Uterus (tissue), 2 donors: ENCODE results near the gene TMEM106C.

Source experiments
- POLR2A ChIP-seq, 2 donors: fragments of 450-650 bp; IDR thresholded peaks; one replicate each; pipeline ENCODE4 v1.6.1; 2016; ENCODE audit warnings: antibody characterized with exemption in 2 of 2, mild to moderate bottlenecking in 1 of 2, moderate library complexity in 1 of 2
- TF ChIP-seq, protein P1 (sequence below), 4 experiments: fragments of 200-600 bp in 2 of 4; fragments of 450-650 bp in 2 of 4; sonication (generic) in 2 of 4; IDR thresholded peaks; one replicate each; pipeline ENCODE4 v1.5.1; 2016 to 2019; ENCODE audit warnings: antibody characterized with exemption in 4 of 4, mild to moderate bottlenecking in 2 of 4, moderate library complexity in 1 of 4

DNA sequence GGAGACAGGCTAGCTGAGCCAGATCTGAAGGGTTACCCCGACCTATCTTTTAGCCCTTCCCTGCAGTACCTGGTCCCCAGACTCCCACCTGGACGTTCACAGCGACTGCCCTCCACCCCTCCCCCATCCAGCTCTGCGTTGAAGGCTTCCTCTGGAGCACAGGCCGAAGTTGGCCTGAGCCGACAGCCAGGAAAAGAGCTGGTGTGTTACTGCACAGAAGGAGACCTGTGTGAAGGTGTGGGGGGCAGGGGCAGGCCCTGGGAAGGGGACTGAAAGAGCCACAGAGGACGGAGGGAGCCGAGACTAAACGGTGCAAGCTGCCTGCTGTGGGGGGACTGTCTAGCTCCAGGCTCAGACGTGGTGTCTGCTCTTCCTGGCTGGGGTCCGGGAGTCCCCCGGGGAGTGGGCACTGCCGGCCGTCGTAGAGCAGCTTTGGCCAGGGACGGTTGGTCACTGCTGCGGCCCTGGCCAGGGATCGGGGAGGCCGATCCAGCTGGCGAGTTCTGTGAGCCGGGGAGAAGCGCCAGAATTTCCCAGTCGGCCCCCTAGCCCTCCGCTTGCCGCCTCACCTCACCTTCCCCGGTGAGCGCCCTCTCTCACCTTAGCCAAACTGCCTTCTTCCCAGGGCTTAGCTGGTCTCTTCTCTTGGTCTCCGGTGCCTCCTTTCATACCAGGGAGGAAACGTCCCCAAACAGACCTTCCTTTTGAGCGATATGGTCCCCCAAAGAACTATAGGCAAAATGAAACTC, 41.8 kb downstream of the TMEM106C start:
- TF ChIP-seq, protein P1, sequence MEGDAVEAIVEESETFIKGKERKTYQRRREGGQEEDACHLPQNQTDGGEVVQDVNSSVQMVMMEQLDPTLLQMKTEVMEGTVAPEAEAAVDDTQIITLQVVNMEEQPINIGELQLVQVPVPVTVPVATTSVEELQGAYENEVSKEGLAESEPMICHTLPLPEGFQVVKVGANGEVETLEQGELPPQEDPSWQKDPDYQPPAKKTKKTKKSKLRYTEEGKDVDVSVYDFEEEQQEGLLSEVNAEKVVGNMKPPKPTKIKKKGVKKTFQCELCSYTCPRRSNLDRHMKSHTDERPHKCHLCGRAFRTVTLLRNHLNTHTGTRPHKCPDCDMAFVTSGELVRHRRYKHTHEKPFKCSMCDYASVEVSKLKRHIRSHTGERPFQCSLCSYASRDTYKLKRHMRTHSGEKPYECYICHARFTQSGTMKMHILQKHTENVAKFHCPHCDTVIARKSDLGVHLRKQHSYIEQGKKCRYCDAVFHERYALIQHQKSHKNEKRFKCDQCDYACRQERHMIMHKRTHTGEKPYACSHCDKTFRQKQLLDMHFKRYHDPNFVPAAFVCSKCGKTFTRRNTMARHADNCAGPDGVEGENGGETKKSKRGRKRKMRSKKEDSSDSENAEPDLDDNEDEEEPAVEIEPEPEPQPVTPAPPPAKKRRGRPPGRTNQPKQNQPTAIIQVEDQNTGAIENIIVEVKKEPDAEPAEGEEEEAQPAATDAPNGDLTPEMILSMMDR (IDR thresholded peaks at IDR 0.05), result no peak
- TF ChIP-seq POLR2A (IDR thresholded peaks at IDR 0.05), result no peak
